ENCODE results near the gene NUDCD3.

Gene NUDCD3

DNA sequence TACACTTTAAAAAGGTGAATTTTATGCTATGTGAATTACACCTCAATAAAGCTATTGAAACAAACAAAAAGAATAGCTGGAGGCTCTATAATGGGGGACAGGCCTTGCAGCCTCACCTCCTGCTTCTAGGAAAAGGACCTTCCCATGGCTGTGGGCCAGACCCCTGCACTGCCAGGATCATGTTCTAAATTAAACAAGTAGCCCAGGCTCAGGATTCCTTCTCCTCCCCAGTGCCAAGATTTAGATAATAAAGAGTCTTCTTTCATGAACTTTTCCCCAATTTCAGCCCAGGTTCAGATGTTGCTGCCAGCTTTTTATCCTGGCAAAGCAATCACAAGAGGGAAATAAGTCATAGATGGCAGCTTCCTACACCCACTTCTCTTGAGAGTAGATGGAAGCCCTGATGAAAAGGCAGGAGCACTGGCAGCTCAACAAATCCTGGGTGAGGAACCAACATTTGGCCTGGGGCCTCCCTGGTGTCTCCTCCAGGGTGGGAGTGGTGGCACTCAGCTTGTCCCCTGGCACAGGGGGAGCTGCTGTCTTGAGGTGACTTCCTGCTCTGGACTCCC is 142.8 kb downstream of the NUDCD3 start:
- no peak for DNase-seq

DNA sequence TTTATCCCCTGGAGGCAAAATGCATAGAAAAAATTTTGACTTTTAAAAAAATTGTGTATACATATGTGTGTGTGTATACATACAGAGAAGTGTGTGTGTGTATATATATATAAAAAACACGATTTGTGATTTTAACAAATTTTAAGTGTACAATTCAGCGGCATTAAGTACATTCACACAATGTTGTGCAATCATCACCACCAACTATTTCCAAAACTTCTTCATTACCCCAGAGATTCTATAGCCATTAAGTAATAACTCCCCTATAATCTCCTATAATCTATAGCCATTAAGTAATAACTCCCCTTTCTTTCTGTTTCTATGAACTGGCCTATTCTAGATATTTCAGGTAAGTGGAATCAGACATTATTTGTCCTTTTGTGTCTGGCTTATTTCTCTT is 144.4 kb downstream of the NUDCD3 start:
- no peak for DNase-seq

DNA sequence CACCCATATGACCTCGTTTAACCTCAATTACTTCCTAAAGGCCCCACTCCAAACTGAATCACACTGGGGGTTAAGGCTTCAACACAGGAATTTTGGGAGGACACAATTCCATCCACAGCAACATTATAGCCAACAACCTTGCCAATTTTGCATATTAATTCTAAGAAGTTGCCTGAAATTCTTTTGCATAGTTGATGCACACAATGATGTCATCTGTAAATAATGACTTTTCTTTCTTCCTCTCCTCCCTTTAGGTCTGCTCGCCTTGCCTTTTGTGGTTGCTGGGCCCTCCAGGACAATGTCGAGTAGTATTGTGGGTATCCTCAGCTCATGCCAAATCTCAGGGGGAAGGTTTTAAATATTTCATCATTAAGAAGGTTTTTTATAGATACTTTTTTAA is 149.1 kb downstream of the NUDCD3 start:
- DNase-seq = no peak

DNA sequence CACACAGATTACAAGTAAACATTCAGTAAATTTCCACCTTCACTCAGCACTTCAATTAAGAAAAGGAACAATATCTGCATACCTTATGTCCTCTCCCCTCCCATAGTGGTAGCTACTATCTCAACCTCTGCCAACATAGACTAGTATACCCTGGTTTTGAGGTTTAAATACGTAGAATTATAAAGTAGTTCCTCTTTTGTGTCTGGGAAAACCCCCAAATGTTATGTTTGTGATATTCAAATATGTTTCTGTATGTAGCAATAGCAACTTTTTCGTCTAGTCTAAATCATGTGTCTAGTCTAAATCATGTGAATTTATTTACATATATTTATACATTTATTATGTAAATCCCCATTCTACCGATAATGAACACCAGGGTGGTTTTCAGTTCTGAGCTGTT is 151.9 kb downstream of the NUDCD3 start:
- no peak for DNase-seq

DNA sequence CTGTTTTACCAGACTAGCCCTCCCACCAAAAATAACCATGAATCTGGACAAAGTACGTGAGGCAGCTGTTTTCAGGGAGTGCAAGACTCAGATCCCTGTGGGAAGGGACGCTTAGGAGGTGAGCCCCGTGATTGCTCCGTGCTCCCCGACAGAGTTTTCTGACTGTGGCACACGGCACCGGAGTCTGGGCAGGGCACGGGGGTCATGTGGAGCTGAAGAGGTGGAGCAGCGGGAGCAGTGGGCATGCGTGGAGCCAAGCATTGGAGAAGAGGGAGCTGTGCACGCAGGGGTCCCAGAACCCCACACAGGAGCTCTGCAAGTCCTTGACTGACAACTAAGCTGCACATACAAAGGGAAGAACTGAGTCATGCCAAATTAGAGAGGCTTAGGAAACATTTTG is 154.0 kb downstream of the NUDCD3 start:
- DNase-seq = no peak

DNA sequence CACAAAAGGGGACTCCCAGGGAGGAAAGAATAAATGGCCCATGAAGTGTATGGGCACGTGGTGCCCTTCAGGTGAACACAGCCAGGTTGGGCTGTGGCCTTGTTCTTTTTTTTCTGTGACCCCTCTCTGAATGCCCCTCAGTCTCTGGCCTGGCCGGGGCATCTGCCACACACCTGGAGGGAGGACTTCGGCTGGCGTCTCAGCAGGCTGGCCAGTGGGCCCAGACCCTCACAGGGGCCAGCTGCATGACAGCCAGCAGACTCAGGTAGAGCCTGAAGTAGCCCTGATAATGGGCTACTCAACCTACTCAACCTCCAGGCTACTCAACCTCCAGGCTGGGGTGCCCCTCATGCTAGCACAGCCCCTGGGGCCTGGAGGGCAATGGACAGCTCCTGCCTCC is 155.3 kb downstream of the NUDCD3 start:
- no peak for DNase-seq

DNA sequence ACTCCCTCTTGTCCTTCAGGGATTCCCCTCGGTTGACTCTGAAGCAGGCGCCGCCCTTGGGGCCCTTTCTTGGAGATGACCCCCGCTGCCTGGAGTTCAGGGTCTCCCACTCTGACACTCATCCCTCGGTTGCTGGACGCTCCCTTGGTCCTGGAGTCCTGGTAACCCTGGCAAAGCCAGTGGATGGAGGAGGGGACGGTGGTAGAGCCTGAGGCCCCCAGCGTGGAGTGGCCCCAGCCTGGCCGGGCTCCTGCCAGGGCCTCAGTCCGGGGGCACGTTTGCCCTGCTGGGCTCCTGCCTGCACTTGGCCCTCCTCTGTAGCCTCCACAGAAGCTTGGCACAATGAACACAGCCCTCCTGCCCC is 155.7 kb downstream of the NUDCD3 start:
- DNase-seq = no peak

DNA sequence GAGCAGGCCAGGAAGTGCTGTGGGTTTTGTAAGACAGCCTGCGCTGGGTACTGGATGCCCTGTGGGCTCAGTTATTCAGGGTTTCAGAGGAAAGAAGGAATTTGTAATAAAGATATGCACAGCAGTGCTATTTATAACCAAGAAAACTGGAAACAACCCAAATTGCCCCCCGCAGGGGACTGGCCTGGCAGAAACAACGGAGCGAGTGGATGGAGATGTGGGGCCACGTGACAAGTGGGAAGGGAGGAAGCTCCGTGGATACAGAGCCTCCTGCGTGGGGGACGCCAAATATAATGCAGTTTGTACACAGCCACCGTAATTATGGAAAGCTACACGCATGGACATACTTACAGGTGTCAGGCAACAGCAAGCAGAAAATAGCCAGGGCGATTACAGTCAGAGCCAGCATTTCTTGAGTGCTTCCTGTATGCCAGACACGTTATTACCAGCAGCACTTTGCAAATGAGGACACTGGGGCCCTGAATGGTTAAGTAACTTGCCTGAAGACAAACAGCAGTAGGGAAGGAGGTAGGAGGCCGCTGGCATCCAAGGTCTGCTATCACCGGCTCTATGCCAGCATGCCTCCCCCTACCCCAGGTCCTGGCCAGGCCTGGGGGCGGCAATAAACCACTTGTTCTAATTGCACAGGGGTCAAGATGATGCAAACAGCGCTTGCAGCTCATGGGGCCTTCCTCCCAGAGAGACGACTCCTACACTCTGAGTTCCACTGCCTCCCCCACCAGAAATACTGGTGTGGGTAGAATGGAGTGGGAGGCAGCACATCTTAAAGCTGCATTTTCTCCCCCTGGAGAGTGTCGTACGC is 156.3 kb downstream of the NUDCD3 start:
- DNase-seq = no peak

DNA sequence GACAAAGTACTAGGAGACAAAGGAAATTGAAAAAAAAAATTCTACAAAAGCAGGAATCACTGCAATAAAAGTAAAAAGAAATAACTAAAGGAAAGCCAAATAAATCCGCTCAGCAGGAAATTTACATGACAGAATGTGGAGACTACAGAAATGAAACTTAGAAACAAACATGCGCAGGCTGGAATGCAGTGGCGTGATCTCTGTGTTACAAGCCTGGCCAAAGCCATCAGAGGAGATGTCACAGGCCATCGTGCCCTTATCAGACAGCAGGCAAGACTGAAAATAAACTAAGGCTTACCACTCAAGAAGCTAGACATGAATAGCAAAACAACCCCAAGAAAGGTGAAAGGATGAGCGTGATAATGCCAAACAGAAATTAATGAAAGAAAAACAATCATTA is 158.8 kb downstream of the NUDCD3 start:
- DNase-seq = no peak

DNA sequence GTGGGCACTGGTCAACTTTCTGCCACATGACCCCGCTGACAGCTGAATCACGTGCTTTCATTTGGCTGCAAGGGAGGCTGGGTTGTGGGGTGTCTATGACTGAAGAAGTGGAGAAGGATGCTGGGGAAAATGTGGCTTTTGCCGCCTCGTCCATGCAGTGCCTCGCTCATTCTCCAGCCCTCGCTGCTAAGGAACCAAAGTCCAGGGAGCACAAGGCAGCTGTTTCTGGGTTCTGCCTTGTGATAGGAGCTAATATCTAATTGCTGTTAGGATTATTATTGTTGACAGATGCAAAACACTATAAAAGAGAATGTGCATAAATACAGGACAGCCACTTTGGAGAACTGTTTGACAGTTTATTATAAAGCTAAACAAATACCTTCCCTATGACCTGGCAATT is 160.1 kb downstream of the NUDCD3 start:
- DNase-seq = no peak

DNA sequence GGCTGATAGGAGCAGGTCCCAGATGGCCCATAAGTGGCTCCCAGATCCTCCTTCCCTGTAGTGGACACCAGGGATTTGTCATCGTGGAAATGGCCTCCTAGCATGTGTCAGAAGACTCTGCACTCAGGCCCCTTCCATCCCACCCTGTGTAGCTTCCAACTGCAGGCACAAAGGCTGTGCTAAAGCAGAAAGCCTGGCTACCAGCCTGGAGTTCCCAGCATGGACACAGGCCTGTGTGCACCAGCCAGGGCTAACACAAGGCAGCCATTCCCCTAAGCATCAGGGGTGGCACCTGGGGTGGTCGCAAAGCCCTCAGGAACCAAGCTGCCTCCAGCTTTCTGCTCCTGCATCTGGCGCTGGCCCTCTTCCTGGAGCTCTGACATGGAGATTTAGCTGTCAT is 160.6 kb downstream of the NUDCD3 start:
- DNase-seq = no peak

Data from NCI-H1930 (cell line).